ENCODE results near the gene IL17D.

- no peak for TF ChIP-seq POLR2A (IDR thresholded peaks at IDR 0.05)
- no peak for TF ChIP-seq CTCF (IDR thresholded peaks at IDR 0.05)
- no peak for TF ChIP-seq POLR2AphosphoS5 (IDR thresholded peaks at IDR 0.05)
- no peak for TF ChIP-seq EP300 (IDR thresholded peaks at IDR 0.05; ENCODE audit: low read depth)
Observed at GRCh38 chr13:20709369-20709768, 5.9 kb downstream of the IL17D start.

All from transverse colon (tissue), 4 donors.